Right atrium auricular region (tissue), 2 donors: ENCODE data around the gene BLOC1S1. TPM values are rescaled to one million over a fixed set of nuclear protein-coding genes. Genes with fewer than 3 reads are reported as not detected.

Experiments used
- DNase-seq: peaks from one replicate; pipeline ENCODE4 v3.0.0-alpha.2; 2019; ENCODE audit warnings: low spot score
- H3K27ac ChIP-seq, 2 donors: fragments of 200-600 bp; sonication (generic); 1 replicate in 1 of 2; 2 replicates in 1 of 2; pipeline ENCODE4 v1.5.1; 2016 to 2019
- H3K27me3 ChIP-seq, 2 donors: fragments of 200-600 bp; sonication (generic); one replicate each; pipeline versions ENCODE4 v1.5.1 to v1.6.0; 2017 to 2019
- H3K36me3 ChIP-seq: fragments of 200-600 bp; sonication (generic); one replicate; pipeline ENCODE4 v1.5.1; 2016
- H3K4me1 ChIP-seq, 2 donors: fragments of 200-600 bp; sonication (generic); one replicate each; pipeline versions ENCODE4 v1.5.1 to v1.6.0; 2017 to 2019
- H3K4me3 ChIP-seq, 2 donors: fragments of 200-600 bp; sonication (generic); 1 replicate in 1 of 2; 2 replicates in 1 of 2; pipeline ENCODE4 v1.5.1; 2017 to 2019; ENCODE audit warnings: mild to moderate bottlenecking in 1 of 2, moderate library complexity in 1 of 2
- H3K9me3 ChIP-seq, 2 donors: fragments of 200-600 bp; sonication (generic); one replicate each; pipeline ENCODE4 v1.5.1; 2019
- CTCF ChIP-seq, 2 donors: fragments of 200-600 bp; sonication (generic); IDR thresholded peaks; one replicate each; pipeline ENCODE4 v1.5.1; 2019; ENCODE audit warnings: antibody characterized with exemption in 2 of 2
- total RNA-seq, 2 donors: library from RNA; depleted of rRNA; stranded (reverse); fragments of >200 nt; gene quantifications; one replicate each; pipeline ENCODE4 v1.1.0, GENCODE V29; 2016

Gene BLOC1S1
- total RNA-seq, 2 donors from 2014 or later, result 177 to 187 TPM

GRCh38 chr12:55743406-55744339, 27.8 kb downstream of the BLOC1S1 start:
- Histone ChIP-seq H3K9me3 (no peaks in the 10 kb centered on the region), H3K4me1 (peaks cover 0 to 38% of the 10 kb centered on the region in 2 donors), H3K27me3 (no peaks in the 10 kb centered on the region), H3K27ac (peak overlapping the region; percentile 70 to 75), H3K4me3 (peak overlapping the region; percentile 51 to 68), H3K36me3 (no peaks in the 10 kb centered on the region)
- no peak for TF ChIP-seq CTCF (IDR thresholded peaks at IDR 0.05)
- DNase-seq, result no peak

GRCh38 chr12:55744340-55745030, 28.6 kb downstream of the BLOC1S1 start:
- Histone ChIP-seq H3K36me3 (no peaks in the 10 kb centered on the region), H3K27me3 (no peaks in the 10 kb centered on the region), H3K4me3 (peak overlapping the region; percentile 51 to 68), H3K27ac (peak overlapping the region; percentile 70 to 75), H3K9me3 (no peaks in the 10 kb centered on the region), H3K4me1 (peaks cover 0 to 38% of the 10 kb centered on the region in 2 donors)
- TF ChIP-seq CTCF (IDR thresholded peaks at IDR 0.05), result no peak
- DNase-seq, result no peak

DNA sequence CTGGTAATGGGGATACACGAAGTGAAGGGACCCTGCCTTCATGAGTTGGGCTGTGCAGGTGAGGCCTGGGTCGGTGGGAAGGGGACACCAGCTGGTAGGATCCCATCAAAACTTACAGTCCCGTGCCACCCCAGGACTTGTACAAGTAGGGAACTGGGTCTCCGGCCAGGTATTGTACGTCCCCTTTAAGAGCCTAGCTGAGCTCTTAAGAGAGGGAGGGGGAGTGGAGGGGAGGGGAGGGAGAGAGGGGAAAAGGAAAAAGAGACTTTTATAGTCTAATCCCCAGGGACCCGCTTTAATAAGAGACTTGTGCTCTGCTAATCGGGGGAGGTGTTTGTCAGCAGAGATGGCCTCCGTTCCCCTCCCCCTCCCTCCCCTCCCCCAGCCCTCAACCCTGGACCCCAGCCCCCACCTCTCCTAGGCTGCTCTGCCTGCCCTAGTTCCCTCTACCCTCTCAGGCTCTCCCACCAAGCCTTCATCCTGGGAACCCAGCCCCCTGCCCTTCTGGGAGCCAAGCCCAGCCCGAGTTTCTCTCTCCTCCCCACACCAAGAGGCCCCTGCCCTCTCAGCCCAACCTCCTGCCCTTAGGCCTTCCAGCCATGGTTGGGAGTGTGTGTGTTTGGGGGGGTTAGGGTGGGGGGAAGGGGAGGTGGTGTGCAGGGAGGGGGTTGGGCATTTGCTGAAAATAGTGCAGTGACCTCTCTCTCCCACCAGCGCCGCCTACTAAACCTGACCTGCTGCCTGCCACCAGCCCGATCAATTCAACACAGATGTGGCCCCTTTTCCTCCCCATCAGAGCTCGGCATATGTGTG, 29.7 kb downstream of the BLOC1S1 start:
- Histone ChIP-seq H3K9me3 (no peaks in the 10 kb centered on the region), H3K27me3 (no peaks in the 10 kb centered on the region), H3K36me3 (no peaks in the 10 kb centered on the region), H3K27ac (peak overlapping the region; percentile 70 to 75), H3K4me3 (peak overlapping the region in 1 of 2 donors; percentile 22), H3K4me1 (peaks cover 0 to 38% of the 10 kb centered on the region in 2 donors)
- TF ChIP-seq CTCF (IDR thresholded peaks at IDR 0.05), result no peak
- DNase-seq, result no peak

DNA sequence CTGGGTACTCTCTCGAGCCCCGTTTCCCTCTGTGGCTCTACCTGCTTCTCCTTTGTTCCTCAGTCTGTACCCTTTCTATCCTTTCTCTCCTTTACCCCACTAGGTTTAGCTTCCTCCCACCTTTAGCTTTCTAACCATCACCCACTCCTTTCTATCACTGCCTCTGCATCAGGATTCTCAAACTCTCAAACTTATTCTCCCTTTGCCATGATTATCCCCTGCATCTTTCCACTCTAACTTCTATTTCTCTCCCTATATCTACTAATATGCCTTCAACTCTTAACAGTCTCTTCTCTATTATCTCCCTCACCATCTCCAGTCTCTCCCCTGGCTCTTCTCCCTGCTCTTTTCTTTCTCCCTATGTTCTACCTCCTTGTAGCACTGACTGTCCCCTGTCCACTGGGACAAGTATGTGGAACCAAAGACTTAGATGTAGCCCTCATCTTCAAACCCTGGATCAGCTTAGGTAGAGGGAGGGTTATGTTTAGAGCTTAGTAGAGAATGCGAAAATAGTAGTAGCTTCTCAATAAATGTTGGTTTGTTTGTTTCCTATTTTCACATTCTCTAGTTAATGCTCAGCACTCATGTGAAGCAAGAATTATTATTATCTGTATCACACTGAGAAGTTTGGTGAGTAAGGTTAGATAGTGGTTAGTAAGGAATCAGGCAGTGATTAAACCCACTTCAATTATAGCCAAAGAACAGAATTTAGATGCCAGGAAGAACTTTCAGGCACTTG, 30.5 kb downstream of the BLOC1S1 start:
- DNase-seq, result no peak
- TF ChIP-seq CTCF (IDR thresholded peaks at IDR 0.05), result no peak

GRCh38 chr12:55746913-55747231, 31.0 kb downstream of the BLOC1S1 start:
- Histone ChIP-seq H3K27ac (no peak overlapping the region), H3K4me3 (no peak overlapping the region), H3K27me3 (no peaks in the 10 kb centered on the region), H3K9me3 (no peaks in the 10 kb centered on the region), H3K4me1 (peaks cover 0 to 38% of the 10 kb centered on the region in 2 donors), H3K36me3 (peaks cover 6% of the 10 kb centered on the region)
- no peak for DNase-seq
- TF ChIP-seq CTCF (IDR thresholded peaks at IDR 0.05), result no peak

More for the DNA sequence above, 30.5 kb downstream of the BLOC1S1 start:
- Histone ChIP-seq H3K27ac (peak overlapping the region; percentile 70 to 75), H3K9me3 (no peaks in the 10 kb centered on the region), H3K27me3 (no peaks in the 10 kb centered on the region), H3K4me1 (peaks cover 0 to 38% of the 10 kb centered on the region in 2 donors), H3K36me3 (peaks cover 1% of the 10 kb centered on the region), H3K4me3 (no peak overlapping the region)
